Cardiac fibroblast (primary cell): ENCODE measurements around the gene SLC12A7.
"Not testable (repeated sequence)": the region's sequence is repeated elsewhere in the genome, so short reads cannot be mapped to it uniquely, and the experiment has no call there.

Experiments
- DNase-seq, 2 donors: peaks; one replicate each; pipeline versions ENCODE4 v3.0.0 to v3.0.0-alpha.2; 2010; ENCODE audit warnings: low read depth in 2 of 2
- H3K4me3 ChIP-seq, 2 donors: replicated peaks in 1 of 2; 1 replicate in 1 of 2; 2 replicates in 1 of 2; pipeline ENCODE4 v1.5.1; 2011; ENCODE audit warnings: low read depth in 2 of 2, low read length in 2 of 2, mild to moderate bottlenecking in 2 of 2, moderate library complexity in 1 of 2
- CTCF ChIP-seq: IDR thresholded peaks from one replicate; pipeline ENCODE4 v1.5.1; 2011; ENCODE audit warnings: low read depth, mild to moderate bottlenecking, low read length, inconsistent platforms

Gene SLC12A7

GRCh38 chr5:1026700-1027621 lies 84.9 kb downstream of the SLC12A7 start:
- no peak for DNase-seq
- no peak overlapping the region for H3K4me3 ChIP-seq
- no peak for TF ChIP-seq CTCF

GRCh38 chr5:1021969-1022336 lies 89.9 kb downstream of the SLC12A7 start:
- DNase-seq, H3K4me3 ChIP-seq: not testable (repeated sequence)

- TF ChIP-seq CTCF = no peak
- no peak overlapping the region for H3K4me3 ChIP-seq
- DNase-seq = no peak
These were observed 90.5 kb downstream of the SLC12A7 start for GRCh38 chr5:1021136-1021968.

GRCh38 chr5:1020452-1020961 lies 91.4 kb downstream of the SLC12A7 start:
- no peak for TF ChIP-seq CTCF
- H3K4me3 ChIP-seq = no peak overlapping the region
- no peak for DNase-seq

DNA sequence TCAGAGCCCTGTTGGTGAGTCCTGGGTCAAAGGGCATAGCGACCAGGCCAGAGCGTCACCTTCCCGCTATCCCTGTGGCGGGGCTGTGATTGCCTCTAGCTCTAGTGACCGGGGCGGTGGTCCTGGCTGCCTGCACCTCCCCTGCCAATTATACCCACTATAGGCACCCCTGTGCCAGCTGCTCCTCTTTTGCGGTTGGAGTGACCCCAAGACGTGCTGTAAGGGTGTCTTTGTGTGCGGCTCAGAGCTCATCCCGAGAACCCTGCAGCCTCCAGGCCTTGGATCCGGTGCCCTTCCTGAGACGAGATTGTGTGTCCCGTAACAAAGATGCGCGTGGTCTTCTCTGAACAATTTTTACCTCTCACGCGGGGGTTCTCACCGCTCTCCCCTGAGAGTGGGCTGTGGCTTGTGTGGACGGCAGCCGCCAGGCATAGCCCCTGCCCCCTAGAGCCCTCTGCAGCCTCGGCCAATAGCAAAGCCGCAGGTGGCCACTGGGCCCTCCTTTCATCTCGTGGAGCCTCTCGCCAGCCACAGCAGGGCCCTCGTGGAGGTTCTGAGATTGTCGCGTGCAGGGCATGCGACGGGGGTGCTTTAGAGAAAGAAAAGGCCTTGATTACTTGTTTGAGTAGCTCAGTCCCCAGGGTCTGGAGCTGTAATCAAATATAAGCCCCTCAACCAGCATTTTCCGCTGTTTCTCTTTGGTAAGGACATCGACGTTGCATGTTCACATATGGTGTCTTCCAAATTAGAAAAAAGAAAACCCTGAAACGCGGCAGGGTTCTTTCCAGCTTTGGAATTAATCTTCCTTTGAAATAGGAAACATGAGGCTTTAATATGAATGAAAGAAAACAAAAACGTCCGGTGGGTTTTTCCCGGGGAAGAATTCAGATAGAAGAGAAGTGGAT lies 92.6 kb downstream of the SLC12A7 start:
- no peak for TF ChIP-seq CTCF
- H3K4me3 ChIP-seq = no peak overlapping the region
- no peak for DNase-seq

- no peak overlapping the region for H3K4me3 ChIP-seq
- no peak for DNase-seq
- no peak for TF ChIP-seq CTCF
These were observed 93.3 kb downstream of the SLC12A7 start for GRCh38 chr5:1018596-1018995.
